Hepatocyte (in vitro differentiated cells): ENCODE measurements around the gene POU4F1.

Source experiments
- EZH2 ChIP-seq: fragments of 200-600 bp; sonication (generic); IDR thresholded peaks from 2 replicates; pipeline ENCODE4 v1.6.1; 2016; ENCODE audit warnings: antibody characterized with exemption, mild to moderate bottlenecking, borderline replicate concordance
- EZH2phosphoT487 ChIP-seq: fragments of 200-600 bp; sonication (generic); IDR thresholded peaks from one replicate; pipeline ENCODE4 v1.6.1; 2018; ENCODE audit warnings: antibody characterized with exemption, mild to moderate bottlenecking, low read depth, moderate library complexity; ENCODE audit not compliant: unreplicated experiment, severe bottlenecking
- TF ChIP-seq, protein P1 (sequence below): fragments of 200-600 bp; sonication (generic); IDR thresholded peaks from 2 replicates; pipeline ENCODE4 v1.5.1; 2016; ENCODE audit warnings: antibody characterized with exemption, mild to moderate bottlenecking; ENCODE audit not compliant: poor library complexity

GRCh38 chr13:78649997-78650716 is 46.8 kb upstream of the POU4F1 start:
- TF ChIP-seq EZH2: no peak
- TF ChIP-seq, protein P1, sequence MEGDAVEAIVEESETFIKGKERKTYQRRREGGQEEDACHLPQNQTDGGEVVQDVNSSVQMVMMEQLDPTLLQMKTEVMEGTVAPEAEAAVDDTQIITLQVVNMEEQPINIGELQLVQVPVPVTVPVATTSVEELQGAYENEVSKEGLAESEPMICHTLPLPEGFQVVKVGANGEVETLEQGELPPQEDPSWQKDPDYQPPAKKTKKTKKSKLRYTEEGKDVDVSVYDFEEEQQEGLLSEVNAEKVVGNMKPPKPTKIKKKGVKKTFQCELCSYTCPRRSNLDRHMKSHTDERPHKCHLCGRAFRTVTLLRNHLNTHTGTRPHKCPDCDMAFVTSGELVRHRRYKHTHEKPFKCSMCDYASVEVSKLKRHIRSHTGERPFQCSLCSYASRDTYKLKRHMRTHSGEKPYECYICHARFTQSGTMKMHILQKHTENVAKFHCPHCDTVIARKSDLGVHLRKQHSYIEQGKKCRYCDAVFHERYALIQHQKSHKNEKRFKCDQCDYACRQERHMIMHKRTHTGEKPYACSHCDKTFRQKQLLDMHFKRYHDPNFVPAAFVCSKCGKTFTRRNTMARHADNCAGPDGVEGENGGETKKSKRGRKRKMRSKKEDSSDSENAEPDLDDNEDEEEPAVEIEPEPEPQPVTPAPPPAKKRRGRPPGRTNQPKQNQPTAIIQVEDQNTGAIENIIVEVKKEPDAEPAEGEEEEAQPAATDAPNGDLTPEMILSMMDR: no peak
- no peak for TF ChIP-seq EZH2phosphoT487
